Mammary epithelial cell (primary cell): ENCODE results near the gene GDPGP1.
"Not testable (repeated sequence)": the region's sequence is repeated elsewhere in the genome, so short reads cannot be mapped to it uniquely, and the experiment has no call there.

Experiments used
- EZH2 ChIP-seq: IDR thresholded peaks from 2 replicates; pipeline ENCODE4 v1.6.1; 2012; ENCODE audit warnings: low read length, inconsistent platforms, borderline replicate concordance
- TF ChIP-seq, protein P1 (sequence below), 2 donors: IDR thresholded peaks in 1 of 2; conservative IDR thresholded peaks in 1 of 2; 2 replicates each; pipeline ENCODE4 v1.5.1; 2011 to 2012; ENCODE audit warnings: inconsistent platforms in 2 of 2, low read length in 2 of 2, mild to moderate bottlenecking in 2 of 2, control low read depth in 1 of 2, low read depth in 1 of 2; ENCODE audit not compliant: insufficient read depth in 1 of 2; ENCODE audit errors: extremely low read depth in 1 of 2

- TF ChIP-seq, protein P1, sequence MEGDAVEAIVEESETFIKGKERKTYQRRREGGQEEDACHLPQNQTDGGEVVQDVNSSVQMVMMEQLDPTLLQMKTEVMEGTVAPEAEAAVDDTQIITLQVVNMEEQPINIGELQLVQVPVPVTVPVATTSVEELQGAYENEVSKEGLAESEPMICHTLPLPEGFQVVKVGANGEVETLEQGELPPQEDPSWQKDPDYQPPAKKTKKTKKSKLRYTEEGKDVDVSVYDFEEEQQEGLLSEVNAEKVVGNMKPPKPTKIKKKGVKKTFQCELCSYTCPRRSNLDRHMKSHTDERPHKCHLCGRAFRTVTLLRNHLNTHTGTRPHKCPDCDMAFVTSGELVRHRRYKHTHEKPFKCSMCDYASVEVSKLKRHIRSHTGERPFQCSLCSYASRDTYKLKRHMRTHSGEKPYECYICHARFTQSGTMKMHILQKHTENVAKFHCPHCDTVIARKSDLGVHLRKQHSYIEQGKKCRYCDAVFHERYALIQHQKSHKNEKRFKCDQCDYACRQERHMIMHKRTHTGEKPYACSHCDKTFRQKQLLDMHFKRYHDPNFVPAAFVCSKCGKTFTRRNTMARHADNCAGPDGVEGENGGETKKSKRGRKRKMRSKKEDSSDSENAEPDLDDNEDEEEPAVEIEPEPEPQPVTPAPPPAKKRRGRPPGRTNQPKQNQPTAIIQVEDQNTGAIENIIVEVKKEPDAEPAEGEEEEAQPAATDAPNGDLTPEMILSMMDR (conservative IDR thresholded peaks at IDR 0.05 in 1 of 2, IDR thresholded peaks at IDR 0.05 in 1 of 2; ENCODE audit: extremely low read depth in 1 of 2, insufficient read depth in 1 of 2, low read depth in 1 of 2, low read length in 2 of 2): not testable (repeated sequence)
- TF ChIP-seq EZH2: not testable (repeated sequence)
These were observed 47.6 kb downstream of the GDPGP1 start for GRCh38 chr15:90281637-90282036.
